Measurements from ENCODE around the gene PHF20. TPM values are rescaled to one million over a fixed set of nuclear protein-coding genes. Genes with fewer than 3 reads are reported as not detected.
"Not testable (repeated sequence)": the region's sequence is repeated elsewhere in the genome, so short reads cannot be mapped to it uniquely, and the experiment has no call there.

Gene PHF20
- total and polyA plus RNA-seq, 2 donors (not counting 3 experiments of a cell fraction or from before 2014, with no cell fraction given): 25.0 to 45.8 TPM

DNA sequence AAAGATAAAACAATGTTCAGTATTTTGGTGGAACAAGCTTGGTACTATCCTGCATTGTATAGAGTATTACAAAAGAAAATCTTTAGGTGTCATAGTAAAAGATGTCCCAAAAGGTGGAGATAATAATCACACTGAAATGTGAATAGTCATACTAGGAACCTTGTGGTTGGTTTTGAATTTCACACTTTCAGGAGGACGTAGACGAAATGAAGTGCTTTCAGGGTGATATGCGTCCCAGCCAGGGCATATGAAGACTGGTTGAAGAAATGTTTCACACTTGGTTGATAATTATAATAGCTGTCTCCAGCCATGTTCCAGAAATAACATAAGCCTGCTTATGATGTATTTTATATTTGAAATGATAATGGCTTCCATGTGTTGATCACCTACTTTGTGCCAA lies 122.1 kb downstream of the PHF20 start:
- dilution Hi-C loops (cut with MboI; ENCODE audit: extremely low pct_ligation_motif_present, low sequenced_read_pairs) (no loop called here), intact Hi-C loops (cut with micrococcal nuclease) (loop anchor here (1.0 kb wide), 1 partner anchor 34 kb away; no protein-coding TSS in a partner anchor)
- Histone ChIP-seq H3K27ac (ENCODE audit: insufficient read depth, low read depth, low read length) (no peak overlapping the region), H3K9me1 (replicated peaks; ENCODE audit: control insufficient read depth, extremely low read depth, insufficient read depth, low read length) (no peaks in the 10 kb centered on the region), H3K4me3 (replicated peaks in 1 of 3; ENCODE audit: insufficient read depth in 1 of 3, low read depth in 1 of 3, low read length in 3 of 3) (no peak overlapping the region), H3K9me3 (replicated peaks; ENCODE audit: control insufficient read depth, insufficient read depth, low read length) (no peaks in the 10 kb centered on the region), H3K27me3 (ENCODE audit: control insufficient read depth in 2 of 2, insufficient read depth in 2 of 2, low read length in 2 of 2) (no peaks in the 10 kb centered on the region), H3K9ac (replicated peaks; ENCODE audit: extremely low read depth, insufficient read depth, low read length) (no peak overlapping the region), H3K79me2 (ENCODE audit: control insufficient read depth, insufficient read depth, low read length) (no peaks in the 10 kb centered on the region), H4K20me1 (replicated peaks; ENCODE audit: control insufficient read depth, extremely low read depth, insufficient read depth, low read length) (no peaks in the 10 kb centered on the region), H3K36me3 (ENCODE audit: control insufficient read depth in 2 of 2, extremely low read depth in 1 of 2, insufficient read depth in 2 of 2, low read length in 2 of 2) (peaks cover 0 to 1% of the 10 kb centered on the region in 2 experiments), H3K4me2 (ENCODE audit: insufficient read depth, low read length) (no peak overlapping the region), H3K4me1 (ENCODE audit: control insufficient read depth, extremely low read depth, insufficient read depth, low read length) (no peaks in the 10 kb centered on the region), H2AFZ (ENCODE audit: low read depth, low read length) (no peak overlapping the region)
- FAIRE-seq (no peak), DNase-seq (ENCODE audit: low read depth, low spot score) (no peak)
- BruUV-seq (replicated peaks): no TSS peak
- ChIA-PET POLR2A (no interaction called here), CTCF (interaction anchor here (1.2 kb wide), 1 partner anchor 10 kb away, joined by 3 read pairs; no protein-coding TSS in a partner anchor)
- TF ChIP-seq, protein P1, sequence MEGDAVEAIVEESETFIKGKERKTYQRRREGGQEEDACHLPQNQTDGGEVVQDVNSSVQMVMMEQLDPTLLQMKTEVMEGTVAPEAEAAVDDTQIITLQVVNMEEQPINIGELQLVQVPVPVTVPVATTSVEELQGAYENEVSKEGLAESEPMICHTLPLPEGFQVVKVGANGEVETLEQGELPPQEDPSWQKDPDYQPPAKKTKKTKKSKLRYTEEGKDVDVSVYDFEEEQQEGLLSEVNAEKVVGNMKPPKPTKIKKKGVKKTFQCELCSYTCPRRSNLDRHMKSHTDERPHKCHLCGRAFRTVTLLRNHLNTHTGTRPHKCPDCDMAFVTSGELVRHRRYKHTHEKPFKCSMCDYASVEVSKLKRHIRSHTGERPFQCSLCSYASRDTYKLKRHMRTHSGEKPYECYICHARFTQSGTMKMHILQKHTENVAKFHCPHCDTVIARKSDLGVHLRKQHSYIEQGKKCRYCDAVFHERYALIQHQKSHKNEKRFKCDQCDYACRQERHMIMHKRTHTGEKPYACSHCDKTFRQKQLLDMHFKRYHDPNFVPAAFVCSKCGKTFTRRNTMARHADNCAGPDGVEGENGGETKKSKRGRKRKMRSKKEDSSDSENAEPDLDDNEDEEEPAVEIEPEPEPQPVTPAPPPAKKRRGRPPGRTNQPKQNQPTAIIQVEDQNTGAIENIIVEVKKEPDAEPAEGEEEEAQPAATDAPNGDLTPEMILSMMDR (IDR thresholded peaks at IDR 0.05; ENCODE audit: extremely low read depth in 1 of 2, insufficient read depth in 1 of 2, low read depth in 1 of 2, low read length in 2 of 2): no peak
- TF ChIP-seq GATA2 (IDR thresholded peaks at IDR 0.05; ENCODE audit: insufficient read depth, insufficient read length, low read depth, low read length): no peak
- TF ChIP-seq FOS (IDR thresholded peaks at IDR 0.05; ENCODE audit: borderline replicate concordance, insufficient read depth, low read length): no peak
- no peak for TF ChIP-seq JUN (IDR thresholded peaks at IDR 0.05; ENCODE audit: borderline replicate concordance, insufficient read depth, insufficient read length, low read depth)
- TF ChIP-seq POLR2AphosphoS5 (IDR thresholded peaks at IDR 0.05; ENCODE audit: insufficient read depth, low read depth, low read length): no peak
- TF ChIP-seq EZH2 (IDR thresholded peaks at IDR 0.05; ENCODE audit: borderline replicate concordance, low read depth, low read length, severe bottlenecking): no peak
- no peak for TF ChIP-seq POLR2A (IDR thresholded peaks at IDR 0.05; ENCODE audit: low read depth, low read length)
- TF ChIP-seq, protein P2, sequence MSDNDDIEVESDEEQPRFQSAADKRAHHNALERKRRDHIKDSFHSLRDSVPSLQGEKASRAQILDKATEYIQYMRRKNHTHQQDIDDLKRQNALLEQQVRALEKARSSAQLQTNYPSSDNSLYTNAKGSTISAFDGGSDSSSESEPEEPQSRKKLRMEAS (IDR thresholded peaks at IDR 0.05; ENCODE audit: insufficient read depth, insufficient read length): no peak
- TF ChIP-seq MYC (IDR thresholded peaks at IDR 0.05; ENCODE audit: low read depth, low read length): no peak

DNA sequence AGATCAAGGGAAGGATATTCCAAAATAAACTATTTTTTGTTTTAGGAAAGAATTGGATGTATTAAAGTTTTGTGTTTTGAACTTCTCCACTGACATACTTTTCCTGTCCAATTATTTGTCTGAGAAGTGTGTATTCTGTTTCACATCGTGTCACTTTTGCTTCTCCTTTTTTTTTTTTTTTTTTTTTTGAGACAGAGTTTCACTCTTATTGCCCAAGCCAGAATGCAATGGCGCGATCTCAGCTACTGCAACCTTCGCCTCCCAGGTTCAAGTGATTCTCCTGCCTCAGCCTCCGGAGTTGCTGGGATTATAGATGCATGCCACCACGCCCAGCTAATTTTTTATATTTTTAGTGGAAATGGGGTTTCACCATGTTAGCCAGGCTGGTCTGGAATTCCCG lies 123.7 kb downstream of the PHF20 start:
- H3K4me2 ChIP-seq (ENCODE audit: insufficient read depth, low read length); H3K9me3 ChIP-seq (replicated peaks; ENCODE audit: control insufficient read depth, insufficient read depth, low read length); BruUV-seq (replicated peaks); H3K27me3 ChIP-seq (ENCODE audit: control insufficient read depth in 2 of 2, insufficient read depth in 2 of 2, low read length in 2 of 2); H3K79me2 ChIP-seq (ENCODE audit: control insufficient read depth, insufficient read depth, low read length); dilution Hi-C loops (cut with MboI; ENCODE audit: extremely low pct_ligation_motif_present, low sequenced_read_pairs); H3K9ac ChIP-seq (replicated peaks; ENCODE audit: extremely low read depth, insufficient read depth, low read length); CTCF ChIA-PET; H3K4me3 ChIP-seq (replicated peaks in 1 of 3; ENCODE audit: insufficient read depth in 1 of 3, low read depth in 1 of 3, low read length in 3 of 3); H3K9me1 ChIP-seq (replicated peaks; ENCODE audit: control insufficient read depth, extremely low read depth, insufficient read depth, low read length); H4K20me1 ChIP-seq (replicated peaks; ENCODE audit: control insufficient read depth, extremely low read depth, insufficient read depth, low read length); H3K27ac ChIP-seq (ENCODE audit: insufficient read depth, low read depth, low read length); H3K36me3 ChIP-seq (ENCODE audit: control insufficient read depth in 2 of 2, extremely low read depth in 1 of 2, insufficient read depth in 2 of 2, low read length in 2 of 2); intact Hi-C loops (cut with micrococcal nuclease); DNase-seq (ENCODE audit: low read depth, low spot score); FAIRE-seq; H2AFZ ChIP-seq (ENCODE audit: low read depth, low read length); POLR2A ChIA-PET; H3K4me1 ChIP-seq (ENCODE audit: control insufficient read depth, extremely low read depth, insufficient read depth, low read length): not testable (repeated sequence)
